IMR-90 (cell line): ENCODE results near the gene S100A11.

ENCODE experiments used
- BHLHE40 ChIP-seq: fragments of 150-350 bp; IDR thresholded peaks from 2 replicates; pipeline ENCODE4 v1.6.1; 2016; ENCODE audit warnings: mild to moderate bottlenecking, low read depth, low read length
- CEBPB ChIP-seq: IDR thresholded peaks from 2 replicates; pipeline ENCODE4 v1.6.1; 2012; ENCODE audit warnings: low read depth, low read length, improper control_type of control experiment
- CHD1 ChIP-seq: IDR thresholded peaks from 2 replicates; pipeline ENCODE4 v1.6.1; 2012; ENCODE audit warnings: low read depth, low read length, improper control_type of control experiment
- ELK1 ChIP-seq: fragments of 150-350 bp; IDR thresholded peaks from 2 replicates; pipeline ENCODE4 v1.6.1; 2016; ENCODE audit warnings: low read depth, mild to moderate bottlenecking, low read length, moderate library complexity, borderline replicate concordance
- MAFK ChIP-seq: IDR thresholded peaks from 2 replicates; pipeline ENCODE4 v1.6.1; 2012; ENCODE audit warnings: low read depth, low read length, improper control_type of control experiment
- MAZ ChIP-seq: IDR thresholded peaks from 2 replicates; pipeline ENCODE4 v1.6.1; 2012; ENCODE audit warnings: low read depth, mild to moderate bottlenecking, low read length, improper control_type of control experiment, moderate library complexity, borderline replicate concordance
- MXI1 ChIP-seq: IDR thresholded peaks from 2 replicates; pipeline ENCODE4 v1.6.1; 2012; ENCODE audit warnings: low read depth, mild to moderate bottlenecking, low read length, moderate library complexity, borderline replicate concordance
- POLR2A ChIP-seq: IDR thresholded peaks from 2 replicates; pipeline ENCODE4 v1.6.1; 2012; ENCODE audit warnings: mild to moderate bottlenecking, low read depth, low read length
- RAD21 ChIP-seq: IDR thresholded peaks from 2 replicates; pipeline ENCODE4 v1.6.1; 2012; ENCODE audit warnings: low read length, improper control_type of control experiment
- RCOR1 ChIP-seq: IDR thresholded peaks from 2 replicates; pipeline ENCODE4 v1.6.1; 2012; ENCODE audit warnings: mild to moderate bottlenecking, low read length, improper control_type of control experiment; ENCODE audit not compliant: insufficient replicate concordance
- RFX5 ChIP-seq: IDR thresholded peaks from 2 replicates; pipeline ENCODE4 v1.8.0; 2012; ENCODE audit warnings: low read depth, mild to moderate bottlenecking, low read length, moderate library complexity
- SMC3 ChIP-seq: fragments of 150-350 bp; IDR thresholded peaks from 2 replicates; pipeline ENCODE4 v1.6.1; 2016; ENCODE audit warnings: low read depth, mild to moderate bottlenecking, antibody characterized with exemption, low read length, moderate library complexity
- USF2 ChIP-seq: fragments of 150-350 bp; IDR thresholded peaks from 2 replicates; pipeline ENCODE4 v1.6.1; 2017; ENCODE audit warnings: mild to moderate bottlenecking, antibody characterized with exemption, low read length, low read depth
- TF ChIP-seq, protein P1 (sequence below): conservative IDR thresholded peaks from 2 replicates; pipeline ENCODE4 v1.5.1; 2012; ENCODE audit warnings: mild to moderate bottlenecking, low read depth, low read length, improper control_type of control experiment

GRCh38 chr1:151990856-151991198 lies 46.0 kb downstream of the S100A11 start:
- TF ChIP-seq, protein P1, sequence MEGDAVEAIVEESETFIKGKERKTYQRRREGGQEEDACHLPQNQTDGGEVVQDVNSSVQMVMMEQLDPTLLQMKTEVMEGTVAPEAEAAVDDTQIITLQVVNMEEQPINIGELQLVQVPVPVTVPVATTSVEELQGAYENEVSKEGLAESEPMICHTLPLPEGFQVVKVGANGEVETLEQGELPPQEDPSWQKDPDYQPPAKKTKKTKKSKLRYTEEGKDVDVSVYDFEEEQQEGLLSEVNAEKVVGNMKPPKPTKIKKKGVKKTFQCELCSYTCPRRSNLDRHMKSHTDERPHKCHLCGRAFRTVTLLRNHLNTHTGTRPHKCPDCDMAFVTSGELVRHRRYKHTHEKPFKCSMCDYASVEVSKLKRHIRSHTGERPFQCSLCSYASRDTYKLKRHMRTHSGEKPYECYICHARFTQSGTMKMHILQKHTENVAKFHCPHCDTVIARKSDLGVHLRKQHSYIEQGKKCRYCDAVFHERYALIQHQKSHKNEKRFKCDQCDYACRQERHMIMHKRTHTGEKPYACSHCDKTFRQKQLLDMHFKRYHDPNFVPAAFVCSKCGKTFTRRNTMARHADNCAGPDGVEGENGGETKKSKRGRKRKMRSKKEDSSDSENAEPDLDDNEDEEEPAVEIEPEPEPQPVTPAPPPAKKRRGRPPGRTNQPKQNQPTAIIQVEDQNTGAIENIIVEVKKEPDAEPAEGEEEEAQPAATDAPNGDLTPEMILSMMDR: no peak
- TF ChIP-seq RAD21 (no peak), CEBPB (no peak), MAZ (no peak), RCOR1 (no peak), RFX5 (no peak), SMC3 (no peak), USF2 (no peak), MXI1 (no peak), ELK1 (no peak), POLR2A (no peak), MAFK (no peak), CHD1 (no peak), BHLHE40 (no peak)
